ENCODE results near the gene FCMR. TPM values are rescaled to one million over a fixed set of nuclear protein-coding genes. Genes with fewer than 3 reads are reported as not detected.

FCMR gene
- total RNA-seq, 2 donors from 2014 or later, result not detected

- H3K4me1 ChIP-seq (ENCODE audit: control insufficient read depth, insufficient read depth, low read length), result no peaks in the 10 kb centered on the region
- Mint-ChIP-seq H3K4me3 (no peak overlapping the region), H3K36me3 (ENCODE audit: low read depth) (no peaks in the 10 kb centered on the region), H3K9me3 (no peaks in the 10 kb centered on the region), H3K4me1 (peaks cover 8% of the 10 kb centered on the region), H3K27ac (no peak overlapping the region), H3K27me3 (ENCODE audit: insufficient read depth) (peaks cover 35% of the 10 kb centered on the region)
- no peak for DNase-seq
- H3K4me3 ChIP-seq (ENCODE audit: low read length), result no peak overlapping the region
- H3K27me3 ChIP-seq (ENCODE audit: control insufficient read depth, insufficient read depth, low read length, poor library complexity, severe bottlenecking), result peaks cover 14% of the 10 kb centered on the region
- no peak overlapping the region for H3K9ac ChIP-seq (ENCODE audit: extremely low read depth, low read length, poor library complexity, severe bottlenecking)
- 76 to 79% methylated on average over 4 to 5 of the region's 5 CpGs for WGBS, 2 experiments (ENCODE audit: insufficient coverage in 1 of 2, insufficient read length in 1 of 2)
- no peaks in the 10 kb centered on the region for H3K36me3 ChIP-seq (ENCODE audit: control insufficient read depth, insufficient read depth, low read length)
- TF ChIP-seq CTCF (conservative IDR thresholded peaks at IDR 0.05), result no peak
- no peaks in the 10 kb centered on the region for H3K9me3 ChIP-seq (ENCODE audit: control insufficient read depth, low read length)
- no peak overlapping the region for H3K27ac ChIP-seq (ENCODE audit: low read depth, low read length)
These were observed 22.0 kb downstream of the FCMR start for GRCh38 chr1:206899717-206900116.

GRCh38 chr1:206898915-206899431 is 22.8 kb downstream of the FCMR start:
- no peak overlapping the region for H3K4me3 Mint-ChIP-seq
- H3K27ac Mint-ChIP-seq, result no peak overlapping the region
- no peak overlapping the region for H3K27ac ChIP-seq (ENCODE audit: low read depth, low read length)

GRCh38 chr1:206898089-206898914 is 23.4 kb downstream of the FCMR start:
- Histone ChIP-seq H3K9me3 (ENCODE audit: control insufficient read depth, low read length) (no peaks in the 10 kb centered on the region), H3K4me3 (ENCODE audit: low read length) (no peak overlapping the region), H3K27ac (ENCODE audit: low read depth, low read length) (no peak overlapping the region), H3K4me1 (ENCODE audit: control insufficient read depth, insufficient read depth, low read length) (no peaks in the 10 kb centered on the region), H3K9ac (ENCODE audit: extremely low read depth, low read length, poor library complexity, severe bottlenecking) (no peak overlapping the region), H3K27me3 (ENCODE audit: control insufficient read depth, insufficient read depth, low read length, poor library complexity, severe bottlenecking) (peaks cover 9% of the 10 kb centered on the region), H3K36me3 (ENCODE audit: control insufficient read depth, insufficient read depth, low read length) (no peaks in the 10 kb centered on the region)
- DNase-seq, result no peak
- 66 to 81% methylated on average over 8 to 11 of the region's 11 CpGs for WGBS, 2 experiments (ENCODE audit: insufficient coverage in 1 of 2, insufficient read length in 1 of 2)
- no peak for TF ChIP-seq CTCF (conservative IDR thresholded peaks at IDR 0.05)
- H3K27me3 Mint-ChIP-seq (ENCODE audit: insufficient read depth), result peaks cover 28% of the 10 kb centered on the region
- H3K36me3 Mint-ChIP-seq (ENCODE audit: low read depth), result no peaks in the 10 kb centered on the region
- H3K9me3 Mint-ChIP-seq, result no peaks in the 10 kb centered on the region
- no peak overlapping the region for H3K27ac Mint-ChIP-seq
- H3K4me3 Mint-ChIP-seq, result no peak overlapping the region
- H3K4me1 Mint-ChIP-seq, result peaks cover 8% of the 10 kb centered on the region

More at GRCh38 chr1:206898915-206899431, 22.8 kb downstream of the FCMR start:
- DNase-seq, result no peak
- Mint-ChIP-seq H3K36me3 (ENCODE audit: low read depth) (no peaks in the 10 kb centered on the region), H3K9me3 (no peaks in the 10 kb centered on the region), H3K4me1 (peaks cover 8% of the 10 kb centered on the region), H3K27me3 (ENCODE audit: insufficient read depth) (peaks cover 32% of the 10 kb centered on the region)
- Histone ChIP-seq H3K4me3 (ENCODE audit: low read length) (no peak overlapping the region), H3K4me1 (ENCODE audit: control insufficient read depth, insufficient read depth, low read length) (no peaks in the 10 kb centered on the region), H3K9ac (ENCODE audit: extremely low read depth, low read length, poor library complexity, severe bottlenecking) (no peak overlapping the region), H3K36me3 (ENCODE audit: control insufficient read depth, insufficient read depth, low read length) (no peaks in the 10 kb centered on the region), H3K9me3 (ENCODE audit: control insufficient read depth, low read length) (no peaks in the 10 kb centered on the region), H3K27me3 (ENCODE audit: control insufficient read depth, insufficient read depth, low read length, poor library complexity, severe bottlenecking) (peaks cover 14% of the 10 kb centered on the region)
- TF ChIP-seq CTCF (conservative IDR thresholded peaks at IDR 0.05), result no peak
- WGBS, 2 experiments (ENCODE audit: insufficient coverage in 1 of 2, insufficient read length in 1 of 2), result 87 to 91% methylated on average over 10 to 13 of the region's 13 CpGs
